ENCODE data around the gene PIK3CA. TPM values are rescaled to one million over a fixed set of nuclear protein-coding genes. Genes with fewer than 3 reads are reported as not detected.

PIK3CA gene
- total and polyA plus RNA-seq, 2 experiments from 2014 or later, result 5.1 to 13.4 TPM

DNA sequence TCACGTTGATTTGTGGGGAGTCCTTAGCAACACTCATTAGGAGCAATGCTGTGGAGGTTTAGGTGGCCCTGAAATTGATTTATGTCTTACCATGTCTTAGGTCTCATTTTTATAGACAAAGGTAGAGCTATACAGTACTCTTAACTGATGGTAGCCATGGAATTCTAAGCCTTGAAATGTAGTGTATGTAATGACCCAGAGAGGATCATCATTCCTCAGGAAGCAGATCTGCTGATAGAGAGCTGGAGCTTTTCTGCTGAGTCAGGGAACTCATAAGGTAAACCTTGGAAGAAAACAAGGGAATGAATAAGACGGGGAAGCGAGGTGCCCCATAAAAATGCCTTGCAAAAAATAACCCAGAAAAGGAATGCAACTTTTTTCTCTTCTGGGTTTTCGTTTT is 140.7 kb downstream of the PIK3CA start:
- peak overlapping the region; percentile 53 for H2AFZ ChIP-seq
- Mint-ChIP-seq H3K4me1 (peaks cover 5% of the 10 kb centered on the region; the same call in 2 of the 3 replicates), H3K36me3 (ENCODE audit: low read depth) (peaks cover 5% of the 10 kb centered on the region; the same call in 1 of the 3 replicates), H3K4me3 (no peak overlapping the region), H3K9me3 (peaks cover 7% of the 10 kb centered on the region; the same call in 2 of the 3 replicates), H3K27me3 (ENCODE audit: insufficient read depth, low read depth, poor library complexity) (peaks cover 2% of the 10 kb centered on the region), H3K27ac (no peak overlapping the region)
- no peaks in the 10 kb centered on the region for H3K79me2 ChIP-seq (replicated peaks; ENCODE audit: insufficient read depth)
- no peaks in the 10 kb centered on the region for H3K27me3 ChIP-seq (ENCODE audit: insufficient read depth)
- no peaks in the 10 kb centered on the region for H3K9me2 ChIP-seq (ENCODE audit: insufficient read depth)
- H3K4me3 ChIP-seq, result no peak overlapping the region
- ATAC-seq, result no peak
- H3F3A ChIP-seq (replicated peaks; ENCODE audit: low read depth), result no peaks in the 10 kb centered on the region
- H3K4me1 ChIP-seq (ENCODE audit: insufficient read depth), result no peaks in the 10 kb centered on the region
- no peak for TF ChIP-seq STAT1 (IDR thresholded peaks at IDR 0.05; ENCODE audit: unreplicated experiment)
- no peak for TF ChIP-seq EZH2phosphoT487 (IDR thresholded peaks at IDR 0.05; ENCODE audit: unreplicated experiment)
- TF ChIP-seq ZNF331 (CRISPR knock-in tag; IDR thresholded peaks at IDR 0.05; ENCODE audit: low read depth), result no peak
- no peak for TF ChIP-seq EZH2 (IDR thresholded peaks at IDR 0.05; ENCODE audit: low read depth, unreplicated experiment)
- TF ChIP-seq CREB1 (CRISPR knock-in tag; IDR thresholded peaks at IDR 0.05; ENCODE audit: low read depth), result no peak
- no peak for TF ChIP-seq ZNF114 (CRISPR knock-in tag; IDR thresholded peaks at IDR 0.05)
- no peak for TF ChIP-seq NANOG (IDR thresholded peaks at IDR 0.05; ENCODE audit: borderline replicate concordance)
- TF ChIP-seq, protein P1, sequence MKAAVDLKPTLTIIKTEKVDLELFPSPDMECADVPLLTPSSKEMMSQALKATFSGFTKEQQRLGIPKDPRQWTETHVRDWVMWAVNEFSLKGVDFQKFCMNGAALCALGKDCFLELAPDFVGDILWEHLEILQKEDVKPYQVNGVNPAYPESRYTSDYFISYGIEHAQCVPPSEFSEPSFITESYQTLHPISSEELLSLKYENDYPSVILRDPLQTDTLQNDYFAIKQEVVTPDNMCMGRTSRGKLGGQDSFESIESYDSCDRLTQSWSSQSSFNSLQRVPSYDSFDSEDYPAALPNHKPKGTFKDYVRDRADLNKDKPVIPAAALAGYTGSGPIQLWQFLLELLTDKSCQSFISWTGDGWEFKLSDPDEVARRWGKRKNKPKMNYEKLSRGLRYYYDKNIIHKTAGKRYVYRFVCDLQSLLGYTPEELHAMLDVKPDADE (IDR thresholded peaks at IDR 0.05), result no peak
- no peak for TF ChIP-seq POLR2AphosphoS5 (IDR thresholded peaks at IDR 0.05; ENCODE audit: low read depth)
- no peak for TF ChIP-seq ZNF462 (CRISPR knock-in tag; IDR thresholded peaks at IDR 0.05)
- TF ChIP-seq, protein P2, sequence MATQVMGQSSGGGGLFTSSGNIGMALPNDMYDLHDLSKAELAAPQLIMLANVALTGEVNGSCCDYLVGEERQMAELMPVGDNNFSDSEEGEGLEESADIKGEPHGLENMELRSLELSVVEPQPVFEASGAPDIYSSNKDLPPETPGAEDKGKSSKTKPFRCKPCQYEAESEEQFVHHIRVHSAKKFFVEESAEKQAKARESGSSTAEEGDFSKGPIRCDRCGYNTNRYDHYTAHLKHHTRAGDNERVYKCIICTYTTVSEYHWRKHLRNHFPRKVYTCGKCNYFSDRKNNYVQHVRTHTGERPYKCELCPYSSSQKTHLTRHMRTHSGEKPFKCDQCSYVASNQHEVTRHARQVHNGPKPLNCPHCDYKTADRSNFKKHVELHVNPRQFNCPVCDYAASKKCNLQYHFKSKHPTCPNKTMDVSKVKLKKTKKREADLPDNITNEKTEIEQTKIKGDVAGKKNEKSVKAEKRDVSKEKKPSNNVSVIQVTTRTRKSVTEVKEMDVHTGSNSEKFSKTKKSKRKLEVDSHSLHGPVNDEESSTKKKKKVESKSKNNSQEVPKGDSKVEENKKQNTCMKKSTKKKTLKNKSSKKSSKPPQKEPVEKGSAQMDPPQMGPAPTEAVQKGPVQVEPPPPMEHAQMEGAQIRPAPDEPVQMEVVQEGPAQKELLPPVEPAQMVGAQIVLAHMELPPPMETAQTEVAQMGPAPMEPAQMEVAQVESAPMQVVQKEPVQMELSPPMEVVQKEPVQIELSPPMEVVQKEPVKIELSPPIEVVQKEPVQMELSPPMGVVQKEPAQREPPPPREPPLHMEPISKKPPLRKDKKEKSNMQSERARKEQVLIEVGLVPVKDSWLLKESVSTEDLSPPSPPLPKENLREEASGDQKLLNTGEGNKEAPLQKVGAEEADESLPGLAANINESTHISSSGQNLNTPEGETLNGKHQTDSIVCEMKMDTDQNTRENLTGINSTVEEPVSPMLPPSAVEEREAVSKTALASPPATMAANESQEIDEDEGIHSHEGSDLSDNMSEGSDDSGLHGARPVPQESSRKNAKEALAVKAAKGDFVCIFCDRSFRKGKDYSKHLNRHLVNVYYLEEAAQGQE (IDR thresholded peaks at IDR 0.05; ENCODE audit: unreplicated experiment), result no peak
- TF ChIP-seq, protein P3, sequence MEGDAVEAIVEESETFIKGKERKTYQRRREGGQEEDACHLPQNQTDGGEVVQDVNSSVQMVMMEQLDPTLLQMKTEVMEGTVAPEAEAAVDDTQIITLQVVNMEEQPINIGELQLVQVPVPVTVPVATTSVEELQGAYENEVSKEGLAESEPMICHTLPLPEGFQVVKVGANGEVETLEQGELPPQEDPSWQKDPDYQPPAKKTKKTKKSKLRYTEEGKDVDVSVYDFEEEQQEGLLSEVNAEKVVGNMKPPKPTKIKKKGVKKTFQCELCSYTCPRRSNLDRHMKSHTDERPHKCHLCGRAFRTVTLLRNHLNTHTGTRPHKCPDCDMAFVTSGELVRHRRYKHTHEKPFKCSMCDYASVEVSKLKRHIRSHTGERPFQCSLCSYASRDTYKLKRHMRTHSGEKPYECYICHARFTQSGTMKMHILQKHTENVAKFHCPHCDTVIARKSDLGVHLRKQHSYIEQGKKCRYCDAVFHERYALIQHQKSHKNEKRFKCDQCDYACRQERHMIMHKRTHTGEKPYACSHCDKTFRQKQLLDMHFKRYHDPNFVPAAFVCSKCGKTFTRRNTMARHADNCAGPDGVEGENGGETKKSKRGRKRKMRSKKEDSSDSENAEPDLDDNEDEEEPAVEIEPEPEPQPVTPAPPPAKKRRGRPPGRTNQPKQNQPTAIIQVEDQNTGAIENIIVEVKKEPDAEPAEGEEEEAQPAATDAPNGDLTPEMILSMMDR (conservative IDR thresholded peaks at IDR 0.05; ENCODE audit: low read depth in 2 of 2), result no peak
- no peak for TF ChIP-seq JUNB (IDR thresholded peaks at IDR 0.05; ENCODE audit: unreplicated experiment)
- no peaks in the 10 kb centered on the region for H3K36me3 ChIP-seq (ENCODE audit: insufficient read depth)
- H4K20me1 ChIP-seq (replicated peaks; ENCODE audit: insufficient read depth), result no peaks in the 10 kb centered on the region
- no peak for DNase-seq (ENCODE audit: low spot score)
- H3K4me2 ChIP-seq, result no peak overlapping the region
- no peak overlapping the region for H3K27ac ChIP-seq (ENCODE audit: low read depth)
